SU-DHL-6 (cell line): ENCODE measurements around the gene VSTM1.

ENCODE experiments used
- CTCF ChIP-seq: fragments of 200-600 bp; sonication (generic); IDR thresholded peaks from one replicate; pipeline ENCODE4 v1.5.1; 2017; ENCODE audit warnings: antibody characterized with exemption, mild to moderate bottlenecking, low read length, moderate library complexity; ENCODE audit not compliant: insufficient read depth, poor library complexity, severe bottlenecking
- EZH2phosphoT487 ChIP-seq: fragments of 200-600 bp; sonication (generic), shearing (Covaris generic); conservative IDR thresholded peaks from 2 replicates; pipeline ENCODE4 v1.6.1; 2018; ENCODE audit warnings: mild to moderate bottlenecking, antibody characterized with exemption, low read length, moderate library complexity, mixed read lengths

- TF ChIP-seq EZH2phosphoT487 (no peak), CTCF (no peak)
These were observed 41.8 kb downstream of the VSTM1 start for GRCh38 chr19:54021932-54022331.
